HCT116 (cell line): ENCODE results near the gene TADA3. TPM values are rescaled to one million over a fixed set of nuclear protein-coding genes. Genes with fewer than 3 reads are reported as not detected.

ENCODE experiments used
- ATAC-seq: fragments of 200-7000 bp; cut with Tn5 transposase; 2 replicates; pipeline ENCODE4 v1.9.1; 2020; ENCODE audit warnings: mild to moderate bottlenecking, moderate library complexity
- BruUV-seq: library from RNA; stranded (reverse); fragments of 400-500 nt; replicated peaks from 2 replicates; lab custom pipeline; 2021; lab: Mats Ljungman, UMichigan
- CTCF ChIA-PET: fragments of 300-600 bp; sonication (Branson Sonifier 250); formaldehyde crosslinking; loops from one replicate; lab custom pipeline; 2021; ENCODE audit warnings: antibody characterized with exemption; lab: Charles Lee
- POLR2A ChIA-PET: fragments of 300-600, 350-600 bp; sonication (Branson Sonifier 250); formaldehyde crosslinking; loops from one replicate; lab custom pipeline; 2021; ENCODE audit warnings: antibody characterized with exemption; lab: Charles Lee
- RAD21 ChIA-PET, 2 experiments: fragments of 300-600 bp; sonication (Branson Sonifier 250); formaldehyde crosslinking; loops; one replicate each; lab custom pipeline; 2023; ENCODE audit warnings: low total read pairs in 2 of 2; ENCODE audit not compliant: uncharacterized antibody in 2 of 2, unreplicated experiment in 2 of 2, low non-redundant PET in 1 of 2; lab: Charles Lee
- DNase-seq: peaks from one replicate; pipeline ENCODE4 v3.0.0-alpha.2; 2010; ENCODE audit warnings: low read depth, low spot score
- H2AFZ ChIP-seq: fragments of 200-600 bp; shearing (Covaris generic), sonication (generic); 2 replicates; pipeline ENCODE4 v1.6.1; 2017; ENCODE audit warnings: low read depth, mixed run types, mixed read lengths, antibody characterized with exemption, low read length; ENCODE audit not compliant: poor library complexity, severe bottlenecking
- H3K27ac ChIP-seq: 2 replicates; pipeline ENCODE4 v1.5.1; 2012; ENCODE audit warnings: low read depth, low read length
- H3K27me3 ChIP-seq: fragments of 200-600 bp; sonication (generic); 2 replicates; pipeline ENCODE4 v1.6.1; 2016; ENCODE audit warnings: mixed run types, low read length, mixed read lengths; ENCODE audit not compliant: insufficient read depth
- H3K36me3 ChIP-seq, 2 experiments: fragments of 200-500 bp in 1 of 2; fragments of 200-600 bp in 1 of 2; sonication (Bioruptor generic) in 1 of 2; sonication (generic) in 1 of 2; 2 replicates each; pipeline versions ENCODE4 v1.5.1 to v1.6.1; 2014 to 2016; ENCODE audit warnings: low read length in 2 of 2, inconsistent platforms in 1 of 2, mixed read lengths in 1 of 2, mixed run types in 1 of 2; ENCODE audit not compliant: insufficient read depth in 2 of 2, control insufficient read depth in 1 of 2
- H3K4me1 ChIP-seq, 2 experiments: fragments of 200-600 bp in 1 of 2; sonication (generic) in 1 of 2; 2 replicates each; pipeline versions ENCODE4 v1.5.1 to v1.6.1; 2012 to 2017; ENCODE audit warnings: low read length in 2 of 2, inconsistent platforms in 1 of 2, mild to moderate bottlenecking in 1 of 2, mixed read lengths in 1 of 2, mixed run types in 1 of 2, moderate library complexity in 1 of 2; ENCODE audit not compliant: insufficient read depth in 2 of 2, control insufficient read depth in 1 of 2
- H3K4me2 ChIP-seq: fragments of 200-600 bp; sonication (generic); 2 replicates; pipeline ENCODE4 v1.6.1; 2017; ENCODE audit warnings: mixed run types, low read length, mixed read lengths
- H3K4me3 ChIP-seq, 2 experiments: fragments of 200-600 bp in 1 of 2; sonication (generic) in 1 of 2; replicated peaks in 1 of 2; 2 replicates each; pipeline ENCODE4 v1.5.1; 2011 to 2016; ENCODE audit warnings: low read length in 2 of 2, control low read depth in 1 of 2, low read depth in 1 of 2, mild to moderate bottlenecking in 1 of 2, mixed read lengths in 1 of 2, mixed run types in 1 of 2
- H3K79me2 ChIP-seq: fragments of 200-600 bp; sonication (generic); 2 replicates; pipeline ENCODE4 v1.6.1; 2017; ENCODE audit warnings: mild to moderate bottlenecking, mixed run types, low read length, moderate library complexity, mixed read lengths; ENCODE audit not compliant: insufficient read depth
- H3K9ac ChIP-seq: fragments of 200-600 bp; sonication (generic); 2 replicates; pipeline ENCODE4 v1.6.1; 2016; ENCODE audit warnings: low read length, mixed read lengths
- H3K9me2 ChIP-seq: fragments of 200-600 bp; sonication (generic), shearing (Covaris generic); 2 replicates; pipeline ENCODE4 v1.6.1; 2017; ENCODE audit warnings: mixed run types, mild to moderate bottlenecking, moderate library complexity; ENCODE audit not compliant: insufficient read depth
- H3K9me3 ChIP-seq, 2 experiments: fragments of 200-500 bp in 1 of 2; fragments of 200-600 bp in 1 of 2; sonication (Bioruptor generic) in 1 of 2; sonication (generic) in 1 of 2; 2 replicates each; pipeline ENCODE4 v1.6.1; 2014 to 2017; ENCODE audit warnings: low read length in 2 of 2, mixed read lengths in 2 of 2, inconsistent platforms in 1 of 2, low read depth in 1 of 2, mild to moderate bottlenecking in 1 of 2, mixed run types in 1 of 2, moderate library complexity in 1 of 2; ENCODE audit not compliant: control insufficient read depth in 1 of 2, insufficient read depth in 1 of 2
- H4K20me1 ChIP-seq: fragments of 200-600 bp; sonication (generic), shearing (Covaris generic); 2 replicates; pipeline ENCODE4 v1.6.1; 2017; ENCODE audit warnings: mixed run types, mild to moderate bottlenecking, moderate library complexity; ENCODE audit not compliant: insufficient read depth
- CBX3 ChIP-seq: IDR thresholded peaks from 2 replicates; pipeline ENCODE4 v1.6.1; 2012; ENCODE audit warnings: low read depth
- ELF1 ChIP-seq: IDR thresholded peaks from 2 replicates; pipeline ENCODE4 v1.6.1; 2012; ENCODE audit warnings: low read depth, borderline replicate concordance
- EZH2 ChIP-seq: fragments of 200-600 bp; sonication (generic); IDR thresholded peaks from 2 replicates; pipeline ENCODE4 v1.6.1; 2017; ENCODE audit warnings: antibody characterized with exemption, mixed run types
- FOSL1 ChIP-seq: IDR thresholded peaks from 2 replicates; pipeline ENCODE4 v1.6.1; 2012; ENCODE audit warnings: low read depth
- RAD21 ChIP-seq: IDR thresholded peaks from 2 replicates; pipeline ENCODE4 v1.6.1; 2012; ENCODE audit warnings: low read depth, mild to moderate bottlenecking
- SIN3A ChIP-seq: IDR thresholded peaks from 2 replicates; pipeline ENCODE4 v1.6.1; 2012; ENCODE audit warnings: low read depth
- SP1 ChIP-seq: IDR thresholded peaks from 2 replicates; pipeline ENCODE4 v1.6.1; 2012; ENCODE audit warnings: low read depth
- ZFX ChIP-seq: fragments of 450-650 bp; IDR thresholded peaks from 2 replicates; pipeline ENCODE4 v1.6.1; 2017
- intact Hi-C: fragments of 100-400 bp; cut with micrococcal nuclease; formaldehyde crosslinking; loops from 2 replicates; pipeline ENCODE4 v1.10.0; 2022
- total RNA-seq: library from RNA; stranded (reverse); gene quantifications from one replicate; pipeline ENCODE4 v1.2.1, GENCODE V29; 2021; ENCODE audit not compliant: unreplicated experiment
- TF ChIP-seq, protein P1 (sequence below), 3 experiments: fragments of 200-600 bp in 1 of 3; sonication (generic) in 1 of 3; IDR thresholded peaks in 2 of 3; conservative IDR thresholded peaks in 1 of 3; 2 replicates each; pipeline ENCODE4 v1.5.1; 2012 to 2017; ENCODE audit warnings: low read depth in 2 of 3, low read length in 2 of 3, antibody characterized with exemption in 1 of 3, borderline replicate concordance in 1 of 3, control low read depth in 1 of 3, mild to moderate bottlenecking in 1 of 3, mixed read lengths in 1 of 3, mixed run types in 1 of 3, moderate library complexity in 1 of 3; ENCODE audit not compliant: insufficient read depth in 1 of 3

Gene TADA3
- total RNA-seq, 1 experiment from 2014 or later = 72.0 TPM

DNA sequence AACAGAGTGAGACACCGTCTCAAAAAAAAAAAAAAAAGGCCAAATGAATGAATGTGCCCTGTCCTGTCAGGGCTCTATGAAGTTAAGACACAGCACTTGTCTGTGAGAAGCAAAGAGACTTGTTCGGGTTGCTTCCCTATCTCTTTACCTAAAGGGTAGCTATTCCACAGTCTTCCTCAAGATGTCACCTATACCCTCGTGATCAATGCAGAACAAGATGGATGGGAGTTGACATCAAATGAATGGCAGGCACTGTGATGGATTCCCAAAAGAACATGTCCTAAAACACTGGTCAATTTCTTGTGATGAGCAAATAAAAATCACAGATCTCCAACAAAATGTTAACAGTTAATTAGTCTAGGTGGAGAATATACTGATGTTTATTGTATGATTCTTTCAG, 9.5 kb downstream of the TADA3 start:
- Histone ChIP-seq H3K79me2 (no peaks in the 10 kb centered on the region), H3K36me3 (peaks cover 15 to 21% of the 10 kb centered on the region in 2 experiments; a peak in 3 of 4 replicates), H3K9ac (no peak overlapping the region), H3K9me2 (no peaks in the 10 kb centered on the region)
- intact Hi-C loops = no loop called here
- POLR2A ChIA-PET = no interaction called here
- TF ChIP-seq ZFX (no peak), SIN3A (no peak), RAD21 (peak; percentile 51), FOSL1 (no peak), SP1 (no peak), ELF1 (no peak), CBX3 (no peak), EZH2 (no peak)
- TF ChIP-seq, protein P1, sequence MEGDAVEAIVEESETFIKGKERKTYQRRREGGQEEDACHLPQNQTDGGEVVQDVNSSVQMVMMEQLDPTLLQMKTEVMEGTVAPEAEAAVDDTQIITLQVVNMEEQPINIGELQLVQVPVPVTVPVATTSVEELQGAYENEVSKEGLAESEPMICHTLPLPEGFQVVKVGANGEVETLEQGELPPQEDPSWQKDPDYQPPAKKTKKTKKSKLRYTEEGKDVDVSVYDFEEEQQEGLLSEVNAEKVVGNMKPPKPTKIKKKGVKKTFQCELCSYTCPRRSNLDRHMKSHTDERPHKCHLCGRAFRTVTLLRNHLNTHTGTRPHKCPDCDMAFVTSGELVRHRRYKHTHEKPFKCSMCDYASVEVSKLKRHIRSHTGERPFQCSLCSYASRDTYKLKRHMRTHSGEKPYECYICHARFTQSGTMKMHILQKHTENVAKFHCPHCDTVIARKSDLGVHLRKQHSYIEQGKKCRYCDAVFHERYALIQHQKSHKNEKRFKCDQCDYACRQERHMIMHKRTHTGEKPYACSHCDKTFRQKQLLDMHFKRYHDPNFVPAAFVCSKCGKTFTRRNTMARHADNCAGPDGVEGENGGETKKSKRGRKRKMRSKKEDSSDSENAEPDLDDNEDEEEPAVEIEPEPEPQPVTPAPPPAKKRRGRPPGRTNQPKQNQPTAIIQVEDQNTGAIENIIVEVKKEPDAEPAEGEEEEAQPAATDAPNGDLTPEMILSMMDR (IDR thresholded peaks at IDR 0.05 in 2 of 3, conservative IDR thresholded peaks at IDR 0.05 in 1 of 3; ENCODE audit: borderline replicate concordance in 1 of 3, insufficient read depth in 1 of 3, low read depth in 2 of 3, low read length in 2 of 3) = peak in 2 of 3 experiments; percentile 23 to 30; a peak in 2 of 6 replicates
- TF ChIP-seq, all 23 proteins: peak for 2
- Histone ChIP-seq H4K20me1 (no peaks in the 10 kb centered on the region), H3K27ac (no peak overlapping the region), H3K4me3 (no peak overlapping the region), H3K27me3 (no peaks in the 10 kb centered on the region), H3K9me3 (no peaks in the 10 kb centered on the region), H3K4me1 (peaks cover 0 to 8% of the 10 kb centered on the region in 2 experiments; a peak in 1 of 4 replicates), H3K4me2 (no peak overlapping the region), H2AFZ (no peak overlapping the region)
- ATAC-seq = peak; percentile 74
- ChIA-PET CTCF (interaction anchor here (1.5 to 1.6 kb wide), 2 partner anchors 10 to 13 kb away, joined by 3 to 4 read pairs; partner anchors contain the start of genes ARPC4, CAMK1 and TADA3), RAD21 (no interaction called here)
- DNase-seq = no peak
- no TSS peak for BruUV-seq
